K562 (cell line): Measurements from ENCODE around the gene GARRE1. TPM values are rescaled to one million over a fixed set of nuclear protein-coding genes. Genes with fewer than 3 reads are reported as not detected.

Experiments used
- ATAC-seq: fragments of 200-7000 bp; cut with Tn5 transposase; 3 replicates; pipeline ENCODE4 v1.9.1; 2020; ENCODE audit warnings: moderate library complexity
- BruUV-seq: library from RNA; stranded (reverse); fragments of 400-500 nt; replicated peaks from 2 replicates; lab custom pipeline; 2021; lab: Mats Ljungman, UMichigan
- CTCF ChIA-PET: fragments of 300-600 bp; formaldehyde crosslinking; extraction: SDS; loops from one replicate; lab custom pipeline; 2021; ENCODE audit warnings: low intra/inter-chr PET ratio; lab: Yijun Ruan, JAX
- POLR2A ChIA-PET: fragments of 300-600, 350-650 bp; sonication (Branson Sonifier 250); formaldehyde crosslinking; extraction: SDS; loops from one replicate; lab custom pipeline; 2021; ENCODE audit warnings: antibody characterized with exemption, inconsistent platforms; lab: Yijun Ruan, JAX
- DNase-seq, 4 experiments: peaks; one replicate each; pipeline versions ENCODE4 v3.0.0 to v3.0.0-alpha.2; 2011 to 2018; ENCODE audit warnings: low spot score in 3 of 4, mixed read lengths in 3 of 4; ENCODE audit errors: extremely low read depth in 1 of 4
- FAIRE-seq: peaks from 2 replicates; lab custom pipeline; 2011; peaks lifted over from hg19 to GRCh38; lab: Jason Lieb, UNC
- H2AFZ ChIP-seq: 2 replicates; pipeline ENCODE4 v1.6.0; 2011; ENCODE audit warnings: low read depth, low read length, control low read depth, inconsistent platforms
- H3K27ac ChIP-seq: fragments of 200-600 bp; 3 replicates; pipeline ENCODE4 v1.8.0; 2011; ENCODE audit warnings: low read depth, mild to moderate bottlenecking, control low read depth, inconsistent platforms, low read length, moderate library complexity, mixed read lengths; ENCODE audit errors: extremely low read depth
- H3K27me3 ChIP-seq, 2 experiments: fragments of 300-600 bp in 1 of 2; 2 replicates in 1 of 2; 3 replicates in 1 of 2; pipeline versions ENCODE4 v1.6.0 to v1.8.0; 2011; ENCODE audit warnings: inconsistent platforms in 2 of 2, low read length in 2 of 2, mild to moderate bottlenecking in 1 of 2, mixed read lengths in 1 of 2, moderate library complexity in 1 of 2; ENCODE audit not compliant: control insufficient read depth in 2 of 2, insufficient read depth in 2 of 2
- H3K36me3 ChIP-seq: fragments of 300-600 bp; 3 replicates; pipeline ENCODE4 v1.8.0; 2011; ENCODE audit warnings: mild to moderate bottlenecking, low read length, inconsistent platforms; ENCODE audit not compliant: control insufficient read depth, insufficient read depth
- H3K4me1 ChIP-seq, 2 experiments: fragments of 200-600 bp in 1 of 2; replicated peaks in 1 of 2; 2 replicates in 1 of 2; 3 replicates in 1 of 2; pipeline versions ENCODE4 v1.5.1 to v1.8.0; 2011; ENCODE audit warnings: inconsistent platforms in 2 of 2, low read length in 2 of 2, mild to moderate bottlenecking in 1 of 2, mixed read lengths in 1 of 2, moderate library complexity in 1 of 2; ENCODE audit not compliant: control insufficient read depth in 2 of 2, insufficient read depth in 2 of 2
- H3K4me2 ChIP-seq: 2 replicates; pipeline ENCODE4 v1.6.1; 2011; ENCODE audit warnings: low read length, control low read depth, inconsistent platforms, mixed read lengths; ENCODE audit not compliant: insufficient read depth
- H3K4me3 ChIP-seq: fragments of 200-600 bp; sonication (generic), shearing (Covaris generic); 2 replicates; pipeline ENCODE4 v1.5.1; 2016; ENCODE audit warnings: control low read depth, inconsistent platforms
- H3K79me2 ChIP-seq: fragments of 200-600 bp; 3 replicates; pipeline ENCODE4 v1.8.0; 2011; ENCODE audit warnings: low read length, inconsistent platforms; ENCODE audit not compliant: control insufficient read depth, insufficient read depth
- H3K9ac ChIP-seq, 2 experiments: 2 replicates each; pipeline versions ENCODE4 v1.6.0 to v1.6.1; 2011; ENCODE audit warnings: low read depth in 2 of 2, low read length in 2 of 2, control low read depth in 1 of 2, inconsistent platforms in 1 of 2, mild to moderate bottlenecking in 1 of 2, mixed read lengths in 1 of 2; ENCODE audit not compliant: insufficient read depth in 1 of 2
- H3K9me1 ChIP-seq: one replicate; pipeline ENCODE4 v1.6.0; 2011; ENCODE audit warnings: inconsistent platforms, mild to moderate bottlenecking, low read length, moderate library complexity; ENCODE audit not compliant: control insufficient read depth, insufficient read depth
- H3K9me3 ChIP-seq: replicated peaks from 2 replicates; pipeline ENCODE4 v1.5.1; 2011; ENCODE audit warnings: low read depth, low read length, inconsistent platforms; ENCODE audit not compliant: control insufficient read depth, insufficient read depth
- H4K20me1 ChIP-seq: replicated peaks from 2 replicates; pipeline ENCODE4 v1.6.1; 2011; ENCODE audit warnings: low read length, inconsistent platforms, mixed read lengths; ENCODE audit not compliant: control insufficient read depth, insufficient read depth
- FOXP1 ChIP-seq: sonication (generic); formaldehyde crosslinking; IDR thresholded peaks from 2 replicates; pipeline ENCODE4 v1.8.0; 2022; ENCODE audit warnings: mild to moderate bottlenecking, missing genetic modification reagents
- KDM2B ChIP-seq: fragments of 250-450 bp; sonication (Bioruptor Pico); IDR thresholded peaks from 2 replicates; pipeline ENCODE4 v1.8.0; 2021; ENCODE audit warnings: mild to moderate bottlenecking, moderate library complexity
- MED1 ChIP-seq: sonication (generic); formaldehyde crosslinking; IDR thresholded peaks from 2 replicates; pipeline ENCODE4 v1.8.1; 2023; ENCODE audit warnings: missing genetic modification reagents, borderline replicate concordance
- ZBTB33 ChIP-seq: sonication (generic); formaldehyde crosslinking; IDR thresholded peaks from 2 replicates; pipeline ENCODE4 v1.8.1; 2023; ENCODE audit warnings: mild to moderate bottlenecking, missing genetic modification reagents
- WGBS: fragments of 100-300 bp; shearing (Covaris generic); methylation state at CpG from one replicate; pipeline ENCODE4 v1.1.6; 2016; ENCODE audit warnings: low coverage, mixed read lengths; ENCODE audit not compliant: insufficient coverage; ENCODE audit errors: missing lambda C conversion rate; 5-methylcytosine and 5-hydroxymethylcytosine counted together
- in situ Hi-C: fragments of 300-500 bp; cut with MboI; formaldehyde crosslinking; loops from 4 replicates; pipeline ENCODE4 v1.15.0; 2018; ENCODE audit warnings: inconsistent platforms, mixed read lengths
- intact Hi-C: fragments of 100-400 bp; cut with micrococcal nuclease; formaldehyde crosslinking; loops from 2 replicates; pipeline ENCODE4 v1.14.2; 2022
- polyA plus RNA-seq, 8 experiments: library from polyadenylated mRNA; depleted of rRNA in 4 of 8; stranded (reverse) in 5 of 8; unstranded in 3 of 8; fragments of >200 nt; fragmentation: Nextera tagmentation in 2 of 8; fragmentation: Illumina TruSeq in 1 of 8; extraction: Ambion mirVana in 2 of 8; extraction: Trizol in 1 of 8; gene quantifications; 2 replicates each; pipeline versions ENCODE4 v1.2.1 to v1.2.3, GENCODE V29; 2011 to 2014; ENCODE audit warnings: inconsistent platforms in 1 of 8, missing spikeins in 1 of 8
- total RNA-seq, 7 experiments: library from RNA; depleted of rRNA in 6 of 7; stranded (reverse); fragments of >200 nt in 6 of 7; fragmentation: Illumina TruSeq in 2 of 7; extraction: Trizol in 2 of 7; gene quantifications; 2 replicates each; pipeline versions ENCODE4 v1.2.1 to v1.2.3, GENCODE V29; 2011 to 2021; ENCODE audit warnings: low replicate concordance in 1 of 7

GARRE1 gene
- total and polyA plus RNA-seq, 9 of the 15 experiments (the other 6 are each of a cell fraction or from before 2014, with no cell fraction given): 1.6 to 12.8 (median 7.5) TPM

- no peak for TF ChIP-seq FOXP1 (CRISPR knock-in tag)
These were observed 20.7 kb downstream of the GARRE1 start (continued) for GRCh38 chr19:34274827-34275625.

- Histone ChIP-seq H3K4me1 (peaks cover 0 to 4% of the 10 kb centered on the region in 2 experiments; a peak in 3 of 5 replicates), H4K20me1 (peaks cover 14% of the 10 kb centered on the region), H3K4me3 (no peak overlapping the region), H3K36me3 (no peaks in the 10 kb centered on the region; the same call in 2 of the 3 replicates), H3K27me3 (no peaks in the 10 kb centered on the region; a peak in 1 of 5 replicates), H2AFZ (no peak overlapping the region), H3K27ac (no peak overlapping the region), H3K9me3 (no peaks in the 10 kb centered on the region), H3K4me2 (no peak overlapping the region), H3K79me2 (0 out of 3 replicates have a peak, but pooled peaks cover 3% of the 10 kb centered on the region), H3K9ac (no peak overlapping the region), H3K9me1 (peaks cover 3% of the 10 kb centered on the region)
- no TSS peak for BruUV-seq
- in situ Hi-C loops: no loop called here
- WGBS: 100% methylated on average over 1 of the region's 1 CpG
- ATAC-seq: no peak
- ChIA-PET POLR2A (no interaction called here), CTCF (no interaction called here)
- TF ChIP-seq KDM2B (CRISPR knock-in tag): no peak
- peak; percentile 80 for TF ChIP-seq ZBTB33 (CRISPR knock-in tag)
- no peak for TF ChIP-seq MED1 (CRISPR knock-in tag)
- no peak for DNase-seq
- intact Hi-C loops: no loop called here
- no peak for FAIRE-seq
These were observed 21.4 kb downstream of the GARRE1 start for GRCh38 chr19:34275705-34276104.
